ENCODE data around the gene LAMC2.
A peak's percentile ranks its signal among the peaks of the same experiment; 100 is the strongest.

Gene LAMC2

DNA sequence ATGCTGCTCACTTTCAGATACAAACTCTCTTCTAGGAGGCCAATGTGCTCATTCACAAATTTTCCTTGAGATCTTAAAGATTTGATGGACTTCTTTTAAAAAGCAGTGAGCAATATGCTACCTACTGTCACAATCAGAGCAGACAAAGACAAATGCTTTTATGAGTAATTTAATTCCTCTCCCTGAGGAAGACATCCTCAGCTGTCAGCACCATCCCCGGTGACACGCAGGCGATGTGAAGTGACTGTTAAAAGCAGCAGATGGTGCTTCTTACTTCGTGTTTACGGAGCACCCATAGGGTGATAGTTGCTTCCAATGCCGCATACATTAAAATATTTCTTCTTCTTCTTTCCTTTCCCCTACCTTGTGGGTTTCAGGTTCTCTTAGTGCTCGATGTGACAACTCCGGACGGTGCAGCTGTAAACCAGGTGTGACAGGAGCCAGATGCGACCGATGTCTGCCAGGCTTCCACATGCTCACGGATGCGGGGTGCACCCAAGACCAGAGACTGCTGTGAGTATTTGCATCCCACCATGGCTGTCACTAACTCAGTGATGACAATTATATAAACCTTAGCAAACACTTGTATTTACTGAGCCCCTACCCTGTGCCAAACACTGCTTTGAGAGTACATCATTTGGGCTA is 29.1 kb downstream of the LAMC2 start:
- DNase-seq = no peak

GRCh38 chr1:183215936-183216335 is 29.9 kb downstream of the LAMC2 start:
- no peak for DNase-seq

- DNase-seq = no peak
Observed at GRCh38 chr1:183218027-183218618, 32.1 kb downstream of the LAMC2 start.

DNA sequence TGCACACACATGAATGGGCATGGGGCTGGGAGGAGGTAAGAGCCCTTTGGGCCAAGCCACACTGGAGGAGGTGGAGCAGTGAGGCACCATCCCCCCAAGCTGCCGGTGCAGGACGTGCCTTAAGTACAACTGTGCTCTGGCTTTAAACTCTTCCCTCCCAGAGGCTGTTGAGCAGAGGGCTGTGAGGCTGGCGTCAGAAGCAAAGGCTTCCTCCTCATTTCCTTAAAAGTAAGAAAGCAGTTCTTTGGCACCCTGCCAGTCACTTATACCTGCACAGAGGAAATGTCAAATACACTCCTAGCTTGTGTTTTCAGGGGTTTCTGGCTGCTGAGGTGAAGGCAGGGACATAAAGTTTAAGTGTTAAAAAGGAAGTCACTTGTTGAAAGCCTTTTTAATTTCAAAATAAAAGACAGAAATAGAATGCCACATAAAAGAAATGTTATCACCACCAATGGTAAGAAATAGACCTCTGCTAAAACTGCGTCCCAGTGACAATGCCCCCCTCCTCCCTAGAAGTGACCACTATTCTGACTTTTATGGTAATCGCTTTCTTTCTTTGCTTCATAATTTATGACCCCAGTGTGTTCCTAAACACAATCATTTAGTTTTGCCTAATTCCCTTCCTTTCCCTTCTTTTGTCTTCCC is 33.0 kb downstream of the LAMC2 start:
- no peak for DNase-seq

GRCh38 chr1:183219616-183220009 is 33.5 kb downstream of the LAMC2 start:
- DNase-seq = no peak

GRCh38 chr1:183222909-183223308 is 36.8 kb downstream of the LAMC2 start:
- no peak for DNase-seq

DNA sequence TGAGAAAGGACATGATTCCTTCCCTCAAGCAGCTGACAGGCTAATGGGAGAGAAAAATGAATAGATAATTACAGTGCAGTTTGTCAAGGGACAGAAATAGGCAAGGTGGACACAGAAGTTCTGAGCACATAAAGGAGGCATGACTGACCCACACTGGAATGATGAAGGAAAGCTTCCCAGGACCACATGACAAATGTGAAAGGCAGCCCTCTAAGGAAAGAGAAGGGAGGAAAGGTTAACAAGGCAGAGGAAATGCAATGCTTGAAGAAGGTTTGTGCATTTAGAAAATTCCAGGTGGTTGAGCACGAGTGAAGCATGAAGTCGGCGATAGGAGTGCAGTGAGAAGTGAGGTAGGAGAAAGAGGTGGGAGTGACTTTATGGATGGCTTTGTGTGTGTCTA is 37.4 kb downstream of the LAMC2 start:
- DNase-seq = no peak

- DNase-seq = no peak
Observed at GRCh38 chr1:183226361-183226760, 40.3 kb downstream of the LAMC2 start.

GRCh38 chr1:183226963-183227362 is 40.9 kb downstream of the LAMC2 start:
- DNase-seq = no peak

DNA sequence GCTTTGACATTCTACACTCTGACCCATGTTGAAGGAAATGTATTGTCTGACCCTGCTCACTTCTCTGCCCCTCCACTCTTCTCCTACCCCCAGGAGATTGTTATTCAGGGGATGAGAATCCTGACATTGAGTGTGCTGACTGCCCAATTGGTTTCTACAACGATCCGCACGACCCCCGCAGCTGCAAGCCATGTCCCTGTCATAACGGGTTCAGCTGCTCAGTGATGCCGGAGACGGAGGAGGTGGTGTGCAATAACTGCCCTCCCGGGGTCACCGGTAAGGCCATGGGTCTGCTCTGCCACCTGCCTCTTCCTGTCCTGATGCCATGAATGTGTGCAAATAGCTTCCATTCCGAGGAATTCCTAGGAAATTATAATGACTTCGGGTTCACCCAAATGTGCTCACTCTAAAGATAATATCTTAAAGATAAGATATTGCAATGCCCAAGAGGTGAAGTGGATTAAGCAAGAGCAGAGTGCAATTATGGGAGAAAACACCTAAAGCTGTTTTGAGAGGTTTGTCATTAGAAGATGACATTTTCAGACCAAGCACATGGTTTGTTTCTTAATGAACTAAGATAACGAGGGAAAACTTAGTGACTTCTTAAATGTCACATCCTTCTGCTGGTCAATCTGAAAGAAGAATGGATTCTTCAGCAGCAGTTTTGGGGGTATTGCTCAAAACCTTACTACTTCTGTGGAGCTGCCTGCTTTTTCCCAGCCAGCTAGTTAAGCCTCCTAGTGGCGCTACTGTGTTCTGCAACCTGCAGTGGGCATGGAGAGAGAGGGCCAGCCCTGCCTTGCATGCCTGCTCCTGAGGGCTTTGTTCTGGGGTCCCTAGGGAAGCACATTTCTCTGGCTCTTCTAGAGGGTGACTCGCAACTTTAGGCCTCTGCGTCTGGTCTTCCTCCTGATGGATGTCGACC is 41.6 kb downstream of the LAMC2 start:
- DNase-seq = no peak

GRCh38 chr1:183228347-183229220 is 42.5 kb downstream of the LAMC2 start:
- no peak for DNase-seq

DNA sequence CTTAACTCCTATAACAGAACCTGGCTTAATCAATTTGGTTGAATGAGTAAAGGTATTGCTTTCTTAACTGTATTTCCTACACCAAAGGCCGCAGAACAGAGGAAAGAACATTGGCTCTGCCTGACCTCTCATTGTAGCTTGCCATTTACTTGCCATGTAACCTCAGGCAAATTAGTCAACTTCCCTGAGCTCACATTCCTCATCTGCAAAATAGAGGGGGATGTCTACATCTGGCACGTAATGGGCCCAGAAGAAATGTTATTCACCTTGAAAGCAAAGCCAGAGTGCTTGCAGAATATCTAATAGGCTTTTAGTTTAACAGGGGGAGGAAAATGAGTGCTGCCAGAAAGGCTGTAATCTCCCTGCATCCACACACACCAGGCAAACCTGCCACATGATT is 44.3 kb downstream of the LAMC2 start:
- no peak for DNase-seq

- no peak for DNase-seq
Observed at GRCh38 chr1:183231545-183231944, 45.5 kb downstream of the LAMC2 start.

- DNase-seq = no peak
Observed at GRCh38 chr1:183233113-183233512, 47.0 kb downstream of the LAMC2 start.

GRCh38 chr1:183234660-183235476 is 48.8 kb downstream of the LAMC2 start:
- peak; percentile 18 for DNase-seq

GRCh38 chr1:183235503-183235902 is 49.4 kb downstream of the LAMC2 start:
- no peak for DNase-seq

- DNase-seq = no peak
Observed at GRCh38 chr1:183236158-183236725, 50.2 kb downstream of the LAMC2 start.

DNA sequence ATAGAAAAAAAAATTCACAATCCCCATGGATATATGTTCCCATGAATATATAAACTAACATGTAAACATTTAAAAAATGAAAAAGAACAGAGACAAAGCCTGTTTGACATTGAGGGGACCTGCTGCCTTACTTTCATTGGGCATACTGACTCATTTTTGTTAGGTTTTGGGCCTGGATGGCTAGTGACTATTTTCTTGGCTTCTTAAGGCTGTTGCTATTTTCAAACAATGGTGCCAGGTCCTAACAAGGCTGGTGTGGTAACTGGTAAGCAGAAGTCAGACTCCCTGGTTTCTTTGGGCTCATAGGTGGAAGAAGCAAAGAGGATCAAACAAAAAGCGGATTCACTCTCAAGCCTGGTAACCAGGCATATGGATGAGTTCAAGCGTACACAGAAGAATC is 51.0 kb downstream of the LAMC2 start:
- no peak for DNase-seq

- DNase-seq = no peak
Observed at GRCh38 chr1:183238071-183238470, 52.0 kb downstream of the LAMC2 start.

- no peak for DNase-seq
Observed at GRCh38 chr1:183239220-183239742, 53.2 kb downstream of the LAMC2 start.
